WTC11 (cell line): Measurements from ENCODE around the gene FAM227B. TPM values are rescaled to one million over a fixed set of nuclear protein-coding genes. Genes with fewer than 3 reads are reported as not detected.

ENCODE experiments used
- ATAC-seq: fragments of 200-7000 bp; cut with Tn5 transposase; 2 replicates; pipeline ENCODE4 v1.10.0; 2021; ENCODE audit warnings: mild to moderate bottlenecking, moderate library complexity
- CTCF ChIA-PET: fragments of 300-600 bp; sonication (Branson Sonifier 250); formaldehyde crosslinking; loops from one replicate; lab custom pipeline; 2021; ENCODE audit warnings: antibody characterized with exemption; lab: Charles Lee
- POLR2A ChIA-PET: fragments of 350-600 bp; sonication (Branson Sonifier 250); formaldehyde crosslinking; loops from one replicate; lab custom pipeline; 2021; ENCODE audit warnings: antibody characterized with exemption; lab: Charles Lee
- DNase-seq: peaks from one replicate; pipeline ENCODE4 v3.0.0; 2021; ENCODE audit warnings: low spot score
- H3K27ac Mint-ChIP-seq: 2 replicates; pipeline ENCODE4 v1.8.0; 2021; ENCODE audit warnings: mixed read lengths
- H3K27me3 Mint-ChIP-seq: 2 replicates; pipeline ENCODE4 v1.8.0; 2021; ENCODE audit warnings: low read depth, mild to moderate bottlenecking, moderate library complexity, mixed read lengths
- H3K36me3 Mint-ChIP-seq: 2 replicates; pipeline ENCODE4 v1.8.0; 2021; ENCODE audit warnings: mixed read lengths
- H3K4me1 Mint-ChIP-seq: 2 replicates; pipeline ENCODE4 v1.8.0; 2022; ENCODE audit warnings: mixed read lengths
- H3K4me3 Mint-ChIP-seq: 2 replicates; pipeline ENCODE4 v1.8.0; 2021; ENCODE audit warnings: mild to moderate bottlenecking, moderate library complexity, mixed read lengths
- H3K9me3 Mint-ChIP-seq: 2 replicates; pipeline ENCODE4 v1.8.0; 2021; ENCODE audit warnings: mixed read lengths
- ATF1 ChIP-seq: sonication (generic); formaldehyde crosslinking; IDR thresholded peaks from 2 replicates; pipeline ENCODE4 v1.8.1; 2023; ENCODE audit warnings: mild to moderate bottlenecking, moderate library complexity, missing genetic modification reagents
- CBFB ChIP-seq: sonication (generic); formaldehyde crosslinking; IDR thresholded peaks from 2 replicates; pipeline ENCODE4 v1.8.1; 2022; ENCODE audit warnings: mild to moderate bottlenecking, low read depth, missing genetic modification reagents
- FOXJ3 ChIP-seq: sonication (generic); formaldehyde crosslinking; IDR thresholded peaks from 2 replicates; pipeline ENCODE4 v1.9.0; 2021; ENCODE audit warnings: missing genetic modification reagents, mild to moderate bottlenecking, borderline replicate concordance
- FOXK1 ChIP-seq: sonication (generic); formaldehyde crosslinking; IDR thresholded peaks from 2 replicates; pipeline ENCODE4 v1.8.0; 2022; ENCODE audit warnings: mild to moderate bottlenecking, moderate library complexity, missing genetic modification reagents
- JUN ChIP-seq: sonication (generic); formaldehyde crosslinking; IDR thresholded peaks from 2 replicates; pipeline ENCODE4 v1.8.0; 2023; ENCODE audit warnings: mild to moderate bottlenecking, missing genetic modification reagents
- MYBL2 ChIP-seq: sonication (generic); formaldehyde crosslinking; IDR thresholded peaks from 2 replicates; pipeline ENCODE4 v1.8.1; 2023; ENCODE audit warnings: mild to moderate bottlenecking, moderate library complexity, missing genetic modification reagents
- NFATC4 ChIP-seq: fragments of 250-450 bp; sonication (Bioruptor Pico); IDR thresholded peaks from 2 replicates; pipeline ENCODE4 v1.9.0; 2021; ENCODE audit warnings: mild to moderate bottlenecking
- ZNF396 ChIP-seq: fragments of 250-450 bp; sonication (Bioruptor Pico); IDR thresholded peaks from 2 replicates; pipeline ENCODE4 v1.8.0; 2021; ENCODE audit warnings: mild to moderate bottlenecking, moderate library complexity, borderline replicate concordance
- total RNA-seq: library from RNA; stranded (reverse); gene quantifications from 3 replicates; pipeline ENCODE4 v1.2.3, GENCODE V29; 2021
- TF ChIP-seq, protein P1 (sequence below): sonication (generic); formaldehyde crosslinking; IDR thresholded peaks from 2 replicates; pipeline ENCODE4 v1.8.1; 2023; ENCODE audit warnings: mild to moderate bottlenecking, missing genetic modification reagents
- TF ChIP-seq, protein P2 (sequence below): sonication (generic); formaldehyde crosslinking; IDR thresholded peaks from 2 replicates; pipeline ENCODE4 v1.8.0; 2022; ENCODE audit warnings: missing genetic modification reagents
- TF ChIP-seq, protein P3 (sequence below): sonication (generic); formaldehyde crosslinking; IDR thresholded peaks from 2 replicates; pipeline ENCODE4 v1.8.0; 2023; ENCODE audit warnings: missing genetic modification reagents
- TF ChIP-seq, protein P4 (sequence below): sonication (generic); formaldehyde crosslinking; IDR thresholded peaks from 2 replicates; pipeline ENCODE4 v1.8.0; 2022; ENCODE audit warnings: mild to moderate bottlenecking, missing genetic modification reagents
- TF ChIP-seq, protein P5 (sequence below): sonication (generic); formaldehyde crosslinking; IDR thresholded peaks from 2 replicates; pipeline ENCODE4 v1.8.0; 2022; ENCODE audit warnings: mild to moderate bottlenecking, missing genetic modification reagents
- TF ChIP-seq, protein P6 (sequence below): sonication (generic); formaldehyde crosslinking; IDR thresholded peaks from 2 replicates; pipeline ENCODE4 v1.8.0; 2023; ENCODE audit warnings: mild to moderate bottlenecking, missing genetic modification reagents
- TF ChIP-seq, protein P7 (sequence below): sonication (generic); formaldehyde crosslinking; IDR thresholded peaks from 2 replicates; pipeline ENCODE4 v1.8.1; 2022; ENCODE audit warnings: low read depth, missing genetic modification reagents, borderline replicate concordance

Gene FAM227B
- total RNA-seq, 1 experiment from 2014 or later = 6.8 TPM

DNA sequence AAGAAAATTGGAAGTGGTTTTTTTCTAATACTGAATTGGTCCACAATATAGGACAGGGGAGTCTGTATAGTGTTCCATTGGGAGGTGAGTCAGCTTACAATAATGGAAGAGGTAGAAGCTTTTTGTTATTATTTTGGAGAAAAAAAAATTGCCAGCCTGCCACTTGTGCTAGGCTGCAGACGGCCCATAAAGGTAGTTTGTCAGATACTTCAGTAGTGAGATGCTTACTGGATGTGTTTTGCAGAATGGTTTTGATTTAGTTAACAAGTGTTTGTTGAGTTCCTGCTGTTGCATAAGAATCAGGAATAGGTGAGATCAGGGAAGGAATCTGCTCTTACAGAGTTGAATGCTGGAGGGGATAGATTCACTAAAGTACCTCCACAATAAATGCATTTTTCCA lies 1.3 kb upstream of the FAM227B start:
- POLR2A ChIA-PET = no interaction called here
- no peak for ATAC-seq
- TF ChIP-seq JUN (CRISPR knock-in tag) = no peak
- TF ChIP-seq, protein P1, sequence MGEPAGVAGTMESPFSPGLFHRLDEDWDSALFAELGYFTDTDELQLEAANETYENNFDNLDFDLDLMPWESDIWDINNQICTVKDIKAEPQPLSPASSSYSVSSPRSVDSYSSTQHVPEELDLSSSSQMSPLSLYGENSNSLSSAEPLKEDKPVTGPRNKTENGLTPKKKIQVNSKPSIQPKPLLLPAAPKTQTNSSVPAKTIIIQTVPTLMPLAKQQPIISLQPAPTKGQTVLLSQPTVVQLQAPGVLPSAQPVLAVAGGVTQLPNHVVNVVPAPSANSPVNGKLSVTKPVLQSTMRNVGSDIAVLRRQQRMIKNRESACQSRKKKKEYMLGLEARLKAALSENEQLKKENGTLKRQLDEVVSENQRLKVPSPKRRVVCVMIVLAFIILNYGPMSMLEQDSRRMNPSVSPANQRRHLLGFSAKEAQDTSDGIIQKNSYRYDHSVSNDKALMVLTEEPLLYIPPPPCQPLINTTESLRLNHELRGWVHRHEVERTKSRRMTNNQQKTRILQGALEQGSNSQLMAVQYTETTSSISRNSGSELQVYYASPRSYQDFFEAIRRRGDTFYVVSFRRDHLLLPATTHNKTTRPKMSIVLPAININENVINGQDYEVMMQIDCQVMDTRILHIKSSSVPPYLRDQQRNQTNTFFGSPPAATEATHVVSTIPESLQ (CRISPR knock-in tag) = no peak
- no peak for TF ChIP-seq ZNF396 (CRISPR knock-in tag)
- H3K4me1 Mint-ChIP-seq = peaks cover 27% of the 10 kb centered on the region
- CTCF ChIA-PET = interaction anchor here (1.4 to 1.6 kb wide), 2 partner anchors 210 to 523 kb away, joined by 3 to 5 read pairs; no protein-coding TSS in a partner anchor
- H3K27ac Mint-ChIP-seq = 0 out of 2 replicates have a peak overlapping the region, but pooled peaks have one; percentile 74
- no peaks in the 10 kb centered on the region for H3K27me3 Mint-ChIP-seq
- no peak for DNase-seq
- H3K4me3 Mint-ChIP-seq = peak overlapping the region; percentile 97
- peaks cover 33% of the 10 kb centered on the region for H3K36me3 Mint-ChIP-seq
- peaks cover 18% of the 10 kb centered on the region for H3K9me3 Mint-ChIP-seq

DNA sequence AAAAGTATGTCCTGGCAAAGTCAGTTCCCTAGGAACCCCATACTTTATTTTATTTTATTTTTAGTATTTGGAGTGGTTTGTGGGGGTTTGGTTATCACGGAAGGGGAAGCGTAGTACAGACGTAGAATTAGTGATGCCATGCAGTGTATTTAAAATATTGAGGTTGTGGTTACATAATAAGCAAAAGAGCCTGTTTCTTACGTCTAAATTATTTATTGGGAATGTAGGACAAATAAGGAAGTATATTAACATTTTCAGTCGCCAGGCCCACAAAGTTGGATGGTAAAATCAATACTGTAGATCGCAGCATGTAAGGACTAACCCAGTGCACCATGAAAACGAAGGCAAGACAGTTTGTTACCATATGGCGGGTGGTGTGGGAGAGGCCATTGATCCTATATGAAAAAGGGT lies 788 bp upstream of the FAM227B start:
- peak overlapping the region; percentile 74; the same call in 1 of the 2 replicates for H3K27ac Mint-ChIP-seq
- ChIA-PET POLR2A (interaction anchor here (1.0 kb wide), 1 partner anchor 765 kb away, joined by 3 read pairs; no protein-coding TSS in a partner anchor), CTCF (no interaction called here)
- TF ChIP-seq NFATC4 = no peak
- TF ChIP-seq, protein P2, sequence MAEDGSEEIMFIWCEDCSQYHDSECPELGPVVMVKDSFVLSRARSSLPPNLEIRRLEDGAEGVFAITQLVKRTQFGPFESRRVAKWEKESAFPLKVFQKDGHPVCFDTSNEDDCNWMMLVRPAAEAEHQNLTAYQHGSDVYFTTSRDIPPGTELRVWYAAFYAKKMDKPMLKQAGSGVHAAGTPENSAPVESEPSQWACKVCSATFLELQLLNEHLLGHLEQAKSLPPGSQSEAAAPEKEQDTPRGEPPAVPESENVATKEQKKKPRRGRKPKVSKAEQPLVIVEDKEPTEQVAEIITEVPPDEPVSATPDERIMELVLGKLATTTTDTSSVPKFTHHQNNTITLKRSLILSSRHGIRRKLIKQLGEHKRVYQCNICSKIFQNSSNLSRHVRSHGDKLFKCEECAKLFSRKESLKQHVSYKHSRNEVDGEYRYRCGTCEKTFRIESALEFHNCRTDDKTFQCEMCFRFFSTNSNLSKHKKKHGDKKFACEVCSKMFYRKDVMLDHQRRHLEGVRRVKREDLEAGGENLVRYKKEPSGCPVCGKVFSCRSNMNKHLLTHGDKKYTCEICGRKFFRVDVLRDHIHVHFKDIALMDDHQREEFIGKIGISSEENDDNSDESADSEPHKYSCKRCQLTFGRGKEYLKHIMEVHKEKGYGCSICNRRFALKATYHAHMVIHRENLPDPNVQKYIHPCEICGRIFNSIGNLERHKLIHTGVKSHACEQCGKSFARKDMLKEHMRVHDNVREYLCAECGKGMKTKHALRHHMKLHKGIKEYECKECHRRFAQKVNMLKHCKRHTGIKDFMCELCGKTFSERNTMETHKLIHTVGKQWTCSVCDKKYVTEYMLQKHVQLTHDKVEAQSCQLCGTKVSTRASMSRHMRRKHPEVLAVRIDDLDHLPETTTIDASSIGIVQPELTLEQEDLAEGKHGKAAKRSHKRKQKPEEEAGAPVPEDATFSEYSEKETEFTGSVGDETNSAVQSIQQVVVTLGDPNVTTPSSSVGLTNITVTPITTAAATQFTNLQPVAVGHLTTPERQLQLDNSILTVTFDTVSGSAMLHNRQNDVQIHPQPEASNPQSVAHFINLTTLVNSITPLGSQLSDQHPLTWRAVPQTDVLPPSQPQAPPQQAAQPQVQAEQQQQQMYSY (CRISPR knock-in tag) = no peak
- no peak for TF ChIP-seq FOXJ3 (CRISPR knock-in tag)
- no peak for TF ChIP-seq CBFB (CRISPR knock-in tag)
- TF ChIP-seq FOXK1 (CRISPR knock-in tag) = no peak
- TF ChIP-seq, protein P3, sequence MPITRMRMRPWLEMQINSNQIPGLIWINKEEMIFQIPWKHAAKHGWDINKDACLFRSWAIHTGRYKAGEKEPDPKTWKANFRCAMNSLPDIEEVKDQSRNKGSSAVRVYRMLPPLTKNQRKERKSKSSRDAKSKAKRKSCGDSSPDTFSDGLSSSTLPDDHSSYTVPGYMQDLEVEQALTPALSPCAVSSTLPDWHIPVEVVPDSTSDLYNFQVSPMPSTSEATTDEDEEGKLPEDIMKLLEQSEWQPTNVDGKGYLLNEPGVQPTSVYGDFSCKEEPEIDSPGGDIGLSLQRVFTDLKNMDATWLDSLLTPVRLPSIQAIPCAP = no peak
- no peak for TF ChIP-seq MYBL2 (CRISPR knock-in tag)
- TF ChIP-seq, protein P4, sequence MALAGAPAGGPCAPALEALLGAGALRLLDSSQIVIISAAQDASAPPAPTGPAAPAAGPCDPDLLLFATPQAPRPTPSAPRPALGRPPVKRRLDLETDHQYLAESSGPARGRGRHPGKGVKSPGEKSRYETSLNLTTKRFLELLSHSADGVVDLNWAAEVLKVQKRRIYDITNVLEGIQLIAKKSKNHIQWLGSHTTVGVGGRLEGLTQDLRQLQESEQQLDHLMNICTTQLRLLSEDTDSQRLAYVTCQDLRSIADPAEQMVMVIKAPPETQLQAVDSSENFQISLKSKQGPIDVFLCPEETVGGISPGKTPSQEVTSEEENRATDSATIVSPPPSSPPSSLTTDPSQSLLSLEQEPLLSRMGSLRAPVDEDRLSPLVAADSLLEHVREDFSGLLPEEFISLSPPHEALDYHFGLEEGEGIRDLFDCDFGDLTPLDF (CRISPR knock-in tag) = no peak
- no peak for TF ChIP-seq ATF1 (CRISPR knock-in tag)
- TF ChIP-seq, protein P5, sequence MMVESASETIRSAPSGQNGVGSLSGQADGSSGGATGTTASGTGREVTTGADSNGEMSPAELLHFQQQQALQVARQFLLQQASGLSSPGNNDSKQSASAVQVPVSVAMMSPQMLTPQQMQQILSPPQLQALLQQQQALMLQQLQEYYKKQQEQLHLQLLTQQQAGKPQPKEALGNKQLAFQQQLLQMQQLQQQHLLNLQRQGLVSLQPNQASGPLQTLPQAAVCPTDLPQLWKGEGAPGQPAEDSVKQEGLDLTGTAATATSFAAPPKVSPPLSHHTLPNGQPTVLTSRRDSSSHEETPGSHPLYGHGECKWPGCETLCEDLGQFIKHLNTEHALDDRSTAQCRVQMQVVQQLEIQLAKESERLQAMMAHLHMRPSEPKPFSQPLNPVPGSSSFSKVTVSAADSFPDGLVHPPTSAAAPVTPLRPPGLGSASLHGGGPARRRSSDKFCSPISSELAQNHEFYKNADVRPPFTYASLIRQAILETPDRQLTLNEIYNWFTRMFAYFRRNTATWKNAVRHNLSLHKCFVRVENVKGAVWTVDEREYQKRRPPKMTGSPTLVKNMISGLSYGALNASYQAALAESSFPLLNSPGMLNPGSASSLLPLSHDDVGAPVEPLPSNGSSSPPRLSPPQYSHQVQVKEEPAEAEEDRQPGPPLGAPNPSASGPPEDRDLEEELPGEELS (CRISPR knock-in tag) = no peak
- no peak for TF ChIP-seq JUN (CRISPR knock-in tag)
- TF ChIP-seq, protein P6, sequence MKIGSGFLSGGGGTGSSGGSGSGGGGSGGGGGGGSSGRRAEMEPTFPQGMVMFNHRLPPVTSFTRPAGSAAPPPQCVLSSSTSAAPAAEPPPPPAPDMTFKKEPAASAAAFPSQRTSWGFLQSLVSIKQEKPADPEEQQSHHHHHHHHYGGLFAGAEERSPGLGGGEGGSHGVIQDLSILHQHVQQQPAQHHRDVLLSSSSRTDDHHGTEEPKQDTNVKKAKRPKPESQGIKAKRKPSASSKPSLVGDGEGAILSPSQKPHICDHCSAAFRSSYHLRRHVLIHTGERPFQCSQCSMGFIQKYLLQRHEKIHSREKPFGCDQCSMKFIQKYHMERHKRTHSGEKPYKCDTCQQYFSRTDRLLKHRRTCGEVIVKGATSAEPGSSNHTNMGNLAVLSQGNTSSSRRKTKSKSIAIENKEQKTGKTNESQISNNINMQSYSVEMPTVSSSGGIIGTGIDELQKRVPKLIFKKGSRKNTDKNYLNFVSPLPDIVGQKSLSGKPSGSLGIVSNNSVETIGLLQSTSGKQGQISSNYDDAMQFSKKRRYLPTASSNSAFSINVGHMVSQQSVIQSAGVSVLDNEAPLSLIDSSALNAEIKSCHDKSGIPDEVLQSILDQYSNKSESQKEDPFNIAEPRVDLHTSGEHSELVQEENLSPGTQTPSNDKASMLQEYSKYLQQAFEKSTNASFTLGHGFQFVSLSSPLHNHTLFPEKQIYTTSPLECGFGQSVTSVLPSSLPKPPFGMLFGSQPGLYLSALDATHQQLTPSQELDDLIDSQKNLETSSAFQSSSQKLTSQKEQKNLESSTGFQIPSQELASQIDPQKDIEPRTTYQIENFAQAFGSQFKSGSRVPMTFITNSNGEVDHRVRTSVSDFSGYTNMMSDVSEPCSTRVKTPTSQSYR (CRISPR knock-in tag) = no peak
- TF ChIP-seq, protein P7, sequence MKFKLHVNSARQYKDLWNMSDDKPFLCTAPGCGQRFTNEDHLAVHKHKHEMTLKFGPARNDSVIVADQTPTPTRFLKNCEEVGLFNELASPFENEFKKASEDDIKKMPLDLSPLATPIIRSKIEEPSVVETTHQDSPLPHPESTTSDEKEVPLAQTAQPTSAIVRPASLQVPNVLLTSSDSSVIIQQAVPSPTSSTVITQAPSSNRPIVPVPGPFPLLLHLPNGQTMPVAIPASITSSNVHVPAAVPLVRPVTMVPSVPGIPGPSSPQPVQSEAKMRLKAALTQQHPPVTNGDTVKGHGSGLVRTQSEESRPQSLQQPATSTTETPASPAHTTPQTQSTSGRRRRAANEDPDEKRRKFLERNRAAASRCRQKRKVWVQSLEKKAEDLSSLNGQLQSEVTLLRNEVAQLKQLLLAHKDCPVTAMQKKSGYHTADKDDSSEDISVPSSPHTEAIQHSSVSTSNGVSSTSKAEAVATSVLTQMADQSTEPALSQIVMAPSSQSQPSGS (CRISPR knock-in tag) = no peak
- TF ChIP-seq, all 79 proteins: peak for 0
- Mint-ChIP-seq H3K4me1 (peaks cover 27% of the 10 kb centered on the region), H3K4me3 (peak overlapping the region; percentile 97), H3K9me3 (peaks cover 18% of the 10 kb centered on the region), H3K36me3 (peaks cover 29% of the 10 kb centered on the region), H3K27me3 (no peaks in the 10 kb centered on the region)
- ATAC-seq = no peak
- no peak for DNase-seq
